Activated naive CD4-positive, alpha-beta T cell treated with anti-CD3 and anti-CD28 coated beads for 36 hours (primary cell): ENCODE measurements around the gene FOXN4. TPM values are rescaled to one million over a fixed set of nuclear protein-coding genes. Genes with fewer than 3 reads are reported as not detected.

Source experiments
- CTCF ChIA-PET: fragments of 350-600 bp; sonication (Branson Sonifier 250); formaldehyde crosslinking; loops from one replicate; lab custom pipeline; 2021; ENCODE audit warnings: antibody characterized with exemption; lab: Charles Lee
- DNase-seq: peaks from one replicate; pipeline ENCODE4 v3.0.0-alpha.2; 2020
- H3K27ac Mint-ChIP-seq: one replicate; pipeline ENCODE4 v1.8.0; 2021; ENCODE audit warnings: mild to moderate bottlenecking, mixed read lengths
- H3K27me3 Mint-ChIP-seq: one replicate; pipeline ENCODE4 v1.8.0; 2021; ENCODE audit warnings: low read depth, mixed read lengths
- H3K36me3 Mint-ChIP-seq: one replicate; pipeline ENCODE4 v1.8.0; 2021; ENCODE audit warnings: low read depth, mixed read lengths
- H3K4me1 Mint-ChIP-seq: one replicate; pipeline ENCODE4 v1.8.0; 2021; ENCODE audit warnings: low read depth, mixed read lengths
- H3K4me3 Mint-ChIP-seq: one replicate; pipeline ENCODE4 v1.8.0; 2021; ENCODE audit warnings: mild to moderate bottlenecking, moderate library complexity, mixed read lengths
- H3K9me3 Mint-ChIP-seq: one replicate; pipeline ENCODE4 v1.8.0; 2021; ENCODE audit warnings: mixed read lengths
- intact Hi-C: fragments of 100-400 bp; cut with micrococcal nuclease; formaldehyde crosslinking; loops from one replicate; pipeline ENCODE4 v1.15.1; 2023
- total RNA-seq, 2 experiments: library from RNA; stranded (reverse); gene quantifications; one replicate each; pipeline ENCODE4 v1.2.3, GENCODE V29; 2021

The FOXN4 gene
- total RNA-seq, 2 experiments from 2014 or later = not detected

GRCh38 chr12:109263439-109263838 is 45.6 kb downstream of the FOXN4 start:
- Mint-ChIP-seq H3K27me3 (no peaks in the 10 kb centered on the region), H3K27ac (no peak overlapping the region), H3K36me3 (peaks cover 20% of the 10 kb centered on the region), H3K4me3 (no peak overlapping the region), H3K4me1 (no peaks in the 10 kb centered on the region), H3K9me3 (no peaks in the 10 kb centered on the region)
- no peak for DNase-seq
- CTCF ChIA-PET = interaction anchor here (0.6 to 2.6 kb wide), 8 partner anchors 11 to 203 kb away, joined by 3 to 9 read pairs (median 4); no protein-coding TSS in a partner anchor
- intact Hi-C loops = no loop called here

- Mint-ChIP-seq H3K4me3 (no peak overlapping the region), H3K36me3 (peaks cover 16% of the 10 kb centered on the region), H3K9me3 (no peaks in the 10 kb centered on the region), H3K27me3 (no peaks in the 10 kb centered on the region), H3K27ac (no peak overlapping the region), H3K4me1 (no peaks in the 10 kb centered on the region)
- CTCF ChIA-PET = interaction anchor here (0.9 to 2.6 kb wide), 3 partner anchors 9 to 136 kb away, joined by 3 to 9 read pairs (median 3); no protein-coding TSS in a partner anchor
- no peak for DNase-seq
- intact Hi-C loops = no loop called here
Observed at GRCh38 chr12:109261939-109262338, 47.1 kb downstream of the FOXN4 start.

GRCh38 chr12:109261087-109261486 is 48.0 kb downstream of the FOXN4 start:
- peaks cover 16% of the 10 kb centered on the region for H3K36me3 Mint-ChIP-seq
- no peak overlapping the region for H3K27ac Mint-ChIP-seq
- DNase-seq = no peak
- no peaks in the 10 kb centered on the region for H3K27me3 Mint-ChIP-seq
- H3K4me1 Mint-ChIP-seq = no peaks in the 10 kb centered on the region
- intact Hi-C loops = no loop called here
- H3K4me3 Mint-ChIP-seq = no peak overlapping the region
- no peaks in the 10 kb centered on the region for H3K9me3 Mint-ChIP-seq
- CTCF ChIA-PET = no interaction called here

GRCh38 chr12:109259545-109259895 is 49.6 kb downstream of the FOXN4 start:
- H3K4me3 Mint-ChIP-seq = no peak overlapping the region
- H3K9me3 Mint-ChIP-seq = no peaks in the 10 kb centered on the region
- intact Hi-C loops = no loop called here
- H3K27ac Mint-ChIP-seq = no peak overlapping the region
- H3K36me3 Mint-ChIP-seq = peaks cover 18% of the 10 kb centered on the region
- H3K27me3 Mint-ChIP-seq = no peaks in the 10 kb centered on the region
- no peaks in the 10 kb centered on the region for H3K4me1 Mint-ChIP-seq
- no peak for DNase-seq
- CTCF ChIA-PET = no interaction called here

- CTCF ChIA-PET = no interaction called here
- Mint-ChIP-seq H3K36me3 (peaks cover 22% of the 10 kb centered on the region), H3K4me1 (no peaks in the 10 kb centered on the region), H3K27me3 (no peaks in the 10 kb centered on the region), H3K9me3 (peaks cover 4% of the 10 kb centered on the region), H3K27ac (no peak overlapping the region), H3K4me3 (no peak overlapping the region)
- intact Hi-C loops = no loop called here
- no peak for DNase-seq
Observed at GRCh38 chr12:109258607-109259544, 50.2 kb downstream of the FOXN4 start.

- no peak for DNase-seq
- CTCF ChIA-PET = no interaction called here
- Mint-ChIP-seq H3K9me3 (peaks cover 11% of the 10 kb centered on the region), H3K27me3 (no peaks in the 10 kb centered on the region), H3K36me3 (peaks cover 24% of the 10 kb centered on the region), H3K27ac (no peak overlapping the region), H3K4me1 (no peaks in the 10 kb centered on the region), H3K4me3 (no peak overlapping the region)
- intact Hi-C loops = no loop called here
Observed at GRCh38 chr12:109258201-109258600, 50.9 kb downstream of the FOXN4 start.

DNA sequence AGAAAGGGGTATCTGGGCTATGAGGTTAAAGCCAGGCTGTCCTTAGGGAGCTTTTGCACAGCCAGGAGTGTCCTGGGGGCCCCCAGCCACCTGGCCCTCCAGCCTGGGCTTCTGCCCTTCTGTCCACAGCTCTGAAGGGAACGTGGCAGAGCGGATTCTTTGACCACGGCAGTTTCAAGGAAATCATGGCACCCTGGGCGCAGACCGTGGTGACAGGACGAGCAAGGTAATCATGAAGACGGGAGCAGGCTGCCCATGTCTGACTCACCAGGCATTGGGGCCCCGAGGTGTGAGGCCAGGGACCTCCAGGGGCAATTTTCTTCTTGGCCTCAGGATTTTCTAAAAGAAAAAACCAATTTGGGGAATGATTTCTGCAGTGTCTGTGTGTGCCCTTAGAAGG is 53.1 kb downstream of the FOXN4 start:
- Mint-ChIP-seq H3K27ac (no peak overlapping the region), H3K4me3 (no peak overlapping the region), H3K27me3 (no peaks in the 10 kb centered on the region), H3K4me1 (no peaks in the 10 kb centered on the region), H3K9me3 (peaks cover 17% of the 10 kb centered on the region), H3K36me3 (peaks cover 31% of the 10 kb centered on the region)
- CTCF ChIA-PET = interaction anchor here (0.7 kb wide), 1 partner anchor 14 kb away, joined by 3 read pairs; no protein-coding TSS in a partner anchor
- DNase-seq = no peak
- intact Hi-C loops = no loop called here

- H3K27me3 Mint-ChIP-seq = no peaks in the 10 kb centered on the region
- no peak overlapping the region for H3K4me3 Mint-ChIP-seq
- H3K27ac Mint-ChIP-seq = no peak overlapping the region
- no peak for DNase-seq
- CTCF ChIA-PET = no interaction called here
- peaks cover 32% of the 10 kb centered on the region for H3K36me3 Mint-ChIP-seq
- no peaks in the 10 kb centered on the region for H3K4me1 Mint-ChIP-seq
- peaks cover 17% of the 10 kb centered on the region for H3K9me3 Mint-ChIP-seq
- intact Hi-C loops = no loop called here
Observed at GRCh38 chr12:109255377-109255776, 53.7 kb downstream of the FOXN4 start.

DNA sequence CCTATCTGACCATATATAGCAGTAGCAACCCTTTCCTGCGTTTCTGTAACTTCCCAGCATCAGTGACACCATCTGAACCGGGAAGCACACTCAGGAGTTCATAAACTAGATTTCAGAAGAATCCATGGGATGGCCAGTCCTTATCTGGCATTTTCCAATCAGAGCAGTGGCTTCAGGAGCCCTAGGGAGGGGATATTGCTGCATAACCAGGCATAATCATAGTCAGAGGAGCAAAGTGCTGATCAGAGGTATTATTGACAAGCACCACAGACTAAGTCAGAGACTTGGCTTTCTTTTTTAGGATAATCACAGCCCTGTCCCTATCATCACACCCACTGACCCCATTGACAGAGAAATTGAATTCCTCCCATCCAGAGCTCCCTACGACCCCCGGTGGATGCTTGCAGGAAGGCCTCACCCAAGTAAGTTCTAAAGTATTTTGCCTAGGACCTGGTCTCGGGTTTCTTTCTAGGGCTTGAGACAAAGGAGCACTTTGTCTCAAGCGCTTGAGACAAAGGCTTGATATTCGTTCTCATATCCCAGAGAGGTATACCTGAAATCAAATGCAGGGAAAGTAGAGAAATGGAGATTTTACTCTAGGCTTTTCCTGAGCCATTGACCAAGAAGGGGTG is 55.1 kb downstream of the FOXN4 start:
- Mint-ChIP-seq H3K27ac (no peak overlapping the region), H3K36me3 (peaks cover 29% of the 10 kb centered on the region), H3K4me3 (no peak overlapping the region), H3K4me1 (no peaks in the 10 kb centered on the region), H3K9me3 (peaks cover 17% of the 10 kb centered on the region), H3K27me3 (no peaks in the 10 kb centered on the region)
- no peak for DNase-seq
- intact Hi-C loops = no loop called here
- CTCF ChIA-PET = no interaction called here

DNA sequence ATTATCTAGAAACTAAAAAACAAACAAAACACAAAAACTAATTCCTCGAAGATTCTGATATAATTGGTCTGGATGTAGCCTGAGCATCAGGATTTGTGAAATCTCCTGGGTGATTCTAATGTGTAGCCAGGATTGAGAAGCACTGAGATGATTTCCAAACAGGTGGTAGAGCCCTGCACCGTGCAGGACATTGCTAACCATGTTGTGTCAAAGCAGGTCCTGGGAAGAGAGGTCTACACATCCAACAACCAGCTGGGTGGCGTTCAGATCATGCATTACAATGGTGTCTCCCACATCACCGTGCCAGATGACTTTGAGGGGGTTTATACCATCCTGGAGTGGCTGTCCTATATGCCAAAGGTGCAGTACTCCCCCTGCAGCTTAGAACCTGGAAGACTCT is 56.3 kb downstream of the FOXN4 start:
- H3K27ac Mint-ChIP-seq = no peak overlapping the region
- no peak for DNase-seq
- no peaks in the 10 kb centered on the region for H3K27me3 Mint-ChIP-seq
- no peak overlapping the region for H3K4me3 Mint-ChIP-seq
- CTCF ChIA-PET = interaction anchor here (1.1 to 1.4 kb wide), 2 partner anchors 10 to 11 kb away, joined by 3 to 5 read pairs; no protein-coding TSS in a partner anchor
- intact Hi-C loops = no loop called here
- H3K36me3 Mint-ChIP-seq = peaks cover 29% of the 10 kb centered on the region
- no peaks in the 10 kb centered on the region for H3K4me1 Mint-ChIP-seq
- peaks cover 17% of the 10 kb centered on the region for H3K9me3 Mint-ChIP-seq

GRCh38 chr12:109250523-109250922 is 58.6 kb downstream of the FOXN4 start:
- CTCF ChIA-PET = no interaction called here
- peaks cover 27% of the 10 kb centered on the region for H3K36me3 Mint-ChIP-seq
- no peak for DNase-seq
- no peak overlapping the region for H3K4me3 Mint-ChIP-seq
- peaks cover 17% of the 10 kb centered on the region for H3K9me3 Mint-ChIP-seq
- H3K4me1 Mint-ChIP-seq = no peaks in the 10 kb centered on the region
- intact Hi-C loops = no loop called here
- no peaks in the 10 kb centered on the region for H3K27me3 Mint-ChIP-seq
- H3K27ac Mint-ChIP-seq = no peak overlapping the region

DNA sequence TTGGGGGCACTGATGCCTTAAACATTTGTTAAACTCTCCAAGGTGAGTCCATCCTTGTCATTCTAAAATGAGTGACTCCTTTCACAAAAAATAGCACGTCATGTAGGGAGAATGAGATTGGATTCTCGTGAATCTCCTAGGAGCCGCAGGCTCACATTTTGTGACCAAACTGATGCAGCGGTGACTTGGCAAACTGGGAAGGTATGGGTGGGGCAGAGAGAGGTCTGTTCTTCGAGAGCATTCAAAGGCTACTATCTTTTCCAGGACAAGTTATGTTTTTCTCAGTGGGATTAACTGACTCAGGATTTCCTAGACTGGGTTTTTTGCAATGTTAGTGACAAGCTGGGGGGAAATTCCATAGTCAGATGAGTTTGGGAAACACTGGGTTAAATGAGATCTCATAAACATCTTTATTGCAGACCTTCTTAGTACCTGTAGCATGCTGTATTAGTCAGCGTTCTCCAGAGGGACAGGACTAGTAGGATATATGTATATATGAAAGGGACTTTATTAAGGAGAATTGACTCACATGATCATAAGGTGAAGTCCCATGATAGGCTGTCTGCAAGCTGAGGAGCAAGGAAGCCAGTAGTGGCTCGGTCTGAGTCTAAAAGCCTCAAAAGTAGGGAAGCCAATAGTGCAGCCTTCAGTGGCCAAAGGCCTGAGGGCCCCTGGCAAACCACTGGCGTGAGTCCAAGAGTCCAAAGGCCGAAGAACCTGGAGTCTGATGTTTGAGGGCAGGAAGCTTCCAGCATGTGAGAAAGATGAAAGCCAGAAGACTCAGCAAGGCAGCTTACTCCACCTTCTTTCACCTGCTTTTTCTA is 61.0 kb downstream of the FOXN4 start:
- Mint-ChIP-seq H3K27ac (peak overlapping the region; percentile 27), H3K4me1 (no peaks in the 10 kb centered on the region), H3K9me3 (peaks cover 6% of the 10 kb centered on the region), H3K4me3 (no peak overlapping the region), H3K27me3 (no peaks in the 10 kb centered on the region), H3K36me3 (peaks cover 12% of the 10 kb centered on the region)
- intact Hi-C loops = no loop called here
- DNase-seq = no peak
- CTCF ChIA-PET = interaction anchor here (0.6 to 0.7 kb wide), 2 partner anchors 606 to 1472 kb away, joined by 4 to 7 read pairs; no protein-coding TSS in a partner anchor
